IPS DF 6.9 (cell line): Measurements from ENCODE around the gene FDX2.
"Not testable (repeated sequence)": the region's sequence is repeated elsewhere in the genome, so short reads cannot be mapped to it uniquely, and the experiment has no call there.

Source experiments
- DNase-seq: peaks from one replicate; pipeline ENCODE4 v3.0.0-alpha.2; 2013; ENCODE audit warnings: low read depth, low spot score
- H3K27ac ChIP-seq: one replicate; pipeline ENCODE4 v1.5.1; 2013; ENCODE audit warnings: low read length, control low read depth
- H3K27me3 ChIP-seq: 2 replicates; pipeline ENCODE4 v1.6.1; 2013; ENCODE audit warnings: mild to moderate bottlenecking, low read length; ENCODE audit not compliant: control insufficient read depth, insufficient read depth
- H3K36me3 ChIP-seq: 2 replicates; pipeline ENCODE4 v1.6.1; 2013; ENCODE audit warnings: low read length; ENCODE audit not compliant: control insufficient read depth, insufficient read depth
- H3K4me1 ChIP-seq: 2 replicates; pipeline ENCODE4 v1.6.1; 2013; ENCODE audit warnings: low read length; ENCODE audit not compliant: control insufficient read depth, insufficient read depth
- H3K4me3 ChIP-seq: 2 replicates; pipeline ENCODE4 v1.5.1; 2013; ENCODE audit warnings: mild to moderate bottlenecking, low read length
- H3K9me3 ChIP-seq: 2 replicates; pipeline ENCODE4 v1.6.1; 2013; ENCODE audit warnings: low read length, inconsistent platforms; ENCODE audit not compliant: control insufficient read depth, insufficient read depth
- WGBS: extraction: QIAGEN DNeasy Blood & Tissue Kit; methylation state at CpG from one replicate; pipeline ENCODE4 v1.1.7; 2013; ENCODE audit warnings: mixed read lengths, missing lambda C conversion rate; ENCODE audit not compliant: insufficient read length, insufficient coverage; 5-methylcytosine and 5-hydroxymethylcytosine counted together

Gene FDX2

DNA sequence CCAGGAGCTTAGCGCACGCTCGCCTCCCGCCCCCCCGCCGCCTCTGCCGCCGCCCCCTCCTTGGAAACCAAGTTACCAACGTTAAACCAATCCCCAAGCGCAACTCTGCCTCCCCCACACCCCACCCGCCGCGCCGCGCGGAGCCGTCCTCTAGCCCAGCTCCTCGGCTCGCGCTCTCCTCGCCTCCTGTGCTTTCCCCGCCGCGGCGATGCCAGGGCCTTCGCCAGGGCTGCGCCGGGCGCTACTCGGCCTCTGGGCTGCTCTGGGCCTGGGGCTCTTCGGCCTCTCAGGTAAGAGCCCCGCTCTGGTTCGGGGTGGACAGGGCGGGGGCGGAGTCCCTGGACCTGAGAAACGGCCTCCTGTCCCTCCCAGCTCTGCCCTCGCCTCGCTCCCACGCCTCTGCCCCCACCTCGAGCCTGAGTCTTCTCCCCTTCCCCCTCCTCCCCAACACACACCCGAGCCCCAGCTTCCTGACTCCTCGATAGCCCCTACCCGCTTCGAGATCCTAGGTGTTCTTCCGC is 25.9 kb downstream of the FDX2 start, which contains the start of gene ICAM5:
Gene ICAM5 (plus strand): TSS at position 117 of the 521 bp plus-strand sequence. CDS start 92 bp downstream, at position 209.
- Histone ChIP-seq H3K27ac (no peak within 1 kb of the TSS), H3K27me3 (peaks cover 54% of the 10 kb centered on the region), H3K4me3 (peak within 1 kb of the TSS; percentile 27; the same call in 1 of the 2 replicates), H3K36me3 (no peaks in the 10 kb centered on the region; the same call in 1 of the 2 replicates), H3K4me1 (peaks cover 4% of the 10 kb centered on the region), H3K9me3 (no peaks in the 10 kb centered on the region)
- WGBS, result no CpG with 5 or more reads among the region's 45 CpGs
- no peak for DNase-seq

DNA sequence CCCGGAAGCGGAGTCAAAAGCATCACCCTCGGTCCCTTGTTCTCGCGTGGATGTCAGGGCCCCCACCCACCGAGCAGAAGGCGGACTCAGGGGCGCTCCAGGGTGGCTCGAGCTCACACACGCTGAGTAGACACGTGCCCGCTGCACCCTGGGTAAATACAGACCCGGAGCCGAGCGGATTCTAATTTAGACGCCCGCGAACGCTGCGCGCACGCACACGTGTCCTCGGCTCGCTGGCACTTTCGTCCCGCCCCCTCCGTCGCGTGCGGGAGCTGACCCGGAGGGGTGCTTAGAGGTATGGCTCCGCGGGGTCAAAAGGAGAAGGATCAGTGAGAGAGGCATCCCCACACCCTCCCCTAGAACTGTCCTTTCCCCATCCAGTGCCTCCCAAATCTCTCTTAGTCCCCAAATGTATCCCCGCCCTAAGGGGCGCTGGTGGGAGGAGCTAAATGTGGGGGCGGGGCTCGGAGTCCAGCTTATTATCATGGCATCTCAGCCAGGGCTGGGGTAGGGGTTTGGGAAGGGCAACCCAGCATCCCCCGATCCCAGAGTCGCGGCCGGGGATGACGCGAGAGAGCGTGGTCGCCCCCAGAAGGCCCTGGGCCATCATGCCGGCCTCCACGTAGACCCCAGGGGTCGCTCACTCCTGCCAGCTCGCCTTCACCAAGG is 26.5 kb downstream of the FDX2 start:
- Histone ChIP-seq H3K4me3 (peak overlapping the region; percentile 27; the same call in 1 of the 2 replicates), H3K36me3 (no peaks in the 10 kb centered on the region; the same call in 1 of the 2 replicates), H3K27me3 (peaks cover 50% of the 10 kb centered on the region), H3K27ac (no peak overlapping the region), H3K4me1 (peaks cover 4% of the 10 kb centered on the region), H3K9me3 (no peaks in the 10 kb centered on the region)
- no CpG with 5 or more reads among the region's 50 CpGs for WGBS
- DNase-seq, result no peak

DNA sequence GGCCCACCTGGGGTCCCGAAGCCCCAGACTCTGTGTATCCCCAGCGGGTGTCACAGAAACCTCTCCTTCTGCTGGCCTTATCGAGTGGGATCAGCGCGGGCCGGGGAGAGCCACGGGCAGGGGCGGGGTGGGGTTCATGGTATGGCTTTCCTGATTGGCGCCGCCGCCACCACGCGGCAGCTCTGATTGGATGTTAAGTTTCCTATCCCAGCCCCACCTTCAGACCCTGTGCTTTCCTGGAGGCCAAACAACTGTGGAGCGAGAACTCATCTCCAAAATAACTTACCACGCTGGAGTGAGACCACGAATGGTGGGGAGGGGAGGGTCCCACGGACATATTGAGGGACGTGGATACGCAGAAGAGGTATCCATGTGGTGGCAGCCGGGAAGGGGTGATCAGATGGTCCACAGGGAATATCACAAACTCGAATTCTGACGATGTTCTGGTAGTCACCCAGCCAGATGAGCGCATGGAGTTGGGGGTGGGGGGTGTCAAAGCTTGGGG is 27.1 kb downstream of the FDX2 start:
- no peak for DNase-seq
- Histone ChIP-seq H3K4me3 (peak overlapping the region; percentile 27; the same call in 1 of the 2 replicates), H3K9me3 (no peaks in the 10 kb centered on the region), H3K27me3 (peaks cover 44% of the 10 kb centered on the region), H3K4me1 (peaks cover 4% of the 10 kb centered on the region), H3K36me3 (no peaks in the 10 kb centered on the region; the same call in 1 of the 2 replicates), H3K27ac (no peak overlapping the region)
- no CpG with 5 or more reads among the region's 23 CpGs for WGBS

DNA sequence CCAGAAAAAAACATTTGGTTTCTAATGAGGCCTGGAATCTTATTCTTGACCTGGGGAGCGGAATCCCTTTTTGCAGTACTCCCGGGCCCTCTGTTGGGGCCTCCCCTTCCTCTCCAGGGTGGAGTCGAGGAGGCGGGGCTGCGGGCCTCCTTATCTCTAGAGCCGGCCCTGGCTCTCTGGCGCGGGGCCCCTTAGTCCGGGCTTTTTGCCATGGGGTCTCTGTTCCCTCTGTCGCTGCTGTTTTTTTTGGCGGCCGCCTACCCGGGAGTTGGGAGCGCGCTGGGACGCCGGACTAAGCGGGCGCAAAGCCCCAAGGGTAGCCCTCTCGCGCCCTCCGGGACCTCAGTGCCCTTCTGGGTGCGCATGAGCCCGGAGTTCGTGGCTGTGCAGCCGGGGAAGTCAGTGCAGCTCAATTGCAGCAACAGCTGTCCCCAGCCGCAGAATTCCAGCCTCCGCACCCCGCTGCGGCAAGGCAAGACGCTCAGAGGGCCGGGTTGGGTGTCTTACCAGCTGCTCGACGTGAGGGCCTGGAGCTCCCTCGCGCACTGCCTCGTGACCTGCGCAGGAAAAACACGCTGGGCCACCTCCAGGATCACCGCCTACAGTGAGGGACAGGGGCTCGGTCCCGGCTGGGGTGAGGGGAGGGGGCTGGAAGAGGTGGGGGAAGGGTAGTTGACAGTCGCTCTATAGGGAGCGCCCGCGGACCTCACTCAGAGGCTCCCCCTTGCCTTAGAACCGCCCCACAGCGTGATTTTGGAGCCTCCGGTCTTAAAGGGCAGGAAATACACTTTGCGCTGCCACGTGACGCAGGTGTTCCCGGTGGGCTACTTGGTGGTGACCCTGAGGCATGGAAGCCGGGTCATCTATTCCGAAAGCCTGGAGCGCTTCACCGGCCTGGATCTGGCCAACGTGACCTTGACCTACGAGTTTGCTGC is 28.7 kb downstream of the FDX2 start, which contains the start of gene ICAM4:
Gene ICAM4 (plus strand): TSS at position 153 of the 935 bp plus-strand sequence. CDS start 58 bp downstream, at position 211.
- no peak for DNase-seq
- Histone ChIP-seq H3K4me1 (peaks cover 6% of the 10 kb centered on the region), H3K4me3 (peak within 1 kb of the TSS; percentile 42; the same call in 1 of the 2 replicates), H3K36me3 (no peaks in the 10 kb centered on the region; the same call in 1 of the 2 replicates), H3K9me3 (no peaks in the 10 kb centered on the region), H3K27me3 (peaks cover 30% of the 10 kb centered on the region), H3K27ac (no peak within 1 kb of the TSS)
- no CpG with 5 or more reads among the region's 59 CpGs for WGBS

DNA sequence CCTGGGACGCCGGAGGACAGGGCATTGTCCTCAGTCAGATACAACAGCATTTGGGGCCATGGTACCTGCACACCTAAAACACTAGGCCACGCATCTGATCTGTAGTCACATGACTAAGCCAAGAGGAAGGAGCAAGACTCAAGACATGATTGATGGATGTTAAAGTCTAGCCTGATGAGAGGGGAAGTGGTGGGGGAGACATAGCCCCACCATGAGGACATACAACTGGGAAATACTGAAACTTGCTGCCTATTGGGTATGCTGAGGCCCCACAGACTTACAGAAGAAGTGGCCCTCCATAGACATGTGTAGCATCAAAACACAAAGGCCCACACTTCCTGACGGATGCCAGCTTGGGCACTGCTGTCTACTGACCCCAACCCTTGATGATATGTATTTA is 30.4 kb downstream of the FDX2 start:
- Histone ChIP-seq H3K4me1 (peaks cover 5% of the 10 kb centered on the region), H3K27ac (no peak overlapping the region), H3K27me3 (peaks cover 14% of the 10 kb centered on the region), H3K36me3 (no peaks in the 10 kb centered on the region; the same call in 1 of the 2 replicates), H3K4me3 (no peak overlapping the region), H3K9me3 (no peaks in the 10 kb centered on the region)
- no CpG with 5 or more reads among the region's 4 CpGs for WGBS
- DNase-seq, result no peak

DNA sequence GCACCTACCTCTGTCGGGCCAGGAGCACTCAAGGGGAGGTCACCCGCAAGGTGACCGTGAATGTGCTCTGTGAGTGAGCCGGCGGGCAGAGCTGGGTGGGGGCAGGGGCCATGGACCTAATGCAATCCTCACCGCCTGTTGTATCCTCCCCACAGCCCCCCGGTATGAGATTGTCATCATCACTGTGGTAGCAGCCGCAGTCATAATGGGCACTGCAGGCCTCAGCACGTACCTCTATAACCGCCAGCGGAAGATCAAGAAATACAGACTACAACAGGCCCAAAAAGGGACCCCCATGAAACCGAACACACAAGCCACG is 30.9 kb downstream of the FDX2 start:
- WGBS, result no CpG with 5 or more reads among the region's 13 CpGs
- H3K27me3 ChIP-seq, result peaks cover 9% of the 10 kb centered on the region
- no peak for DNase-seq
- H3K36me3 ChIP-seq, result no peaks in the 10 kb centered on the region; the same call in 1 of the 2 replicates
- no peak overlapping the region for H3K4me3 ChIP-seq
- H3K4me1 ChIP-seq, result peaks cover 5% of the 10 kb centered on the region
- no peaks in the 10 kb centered on the region for H3K9me3 ChIP-seq
- H3K27ac ChIP-seq, result no peak overlapping the region

DNA sequence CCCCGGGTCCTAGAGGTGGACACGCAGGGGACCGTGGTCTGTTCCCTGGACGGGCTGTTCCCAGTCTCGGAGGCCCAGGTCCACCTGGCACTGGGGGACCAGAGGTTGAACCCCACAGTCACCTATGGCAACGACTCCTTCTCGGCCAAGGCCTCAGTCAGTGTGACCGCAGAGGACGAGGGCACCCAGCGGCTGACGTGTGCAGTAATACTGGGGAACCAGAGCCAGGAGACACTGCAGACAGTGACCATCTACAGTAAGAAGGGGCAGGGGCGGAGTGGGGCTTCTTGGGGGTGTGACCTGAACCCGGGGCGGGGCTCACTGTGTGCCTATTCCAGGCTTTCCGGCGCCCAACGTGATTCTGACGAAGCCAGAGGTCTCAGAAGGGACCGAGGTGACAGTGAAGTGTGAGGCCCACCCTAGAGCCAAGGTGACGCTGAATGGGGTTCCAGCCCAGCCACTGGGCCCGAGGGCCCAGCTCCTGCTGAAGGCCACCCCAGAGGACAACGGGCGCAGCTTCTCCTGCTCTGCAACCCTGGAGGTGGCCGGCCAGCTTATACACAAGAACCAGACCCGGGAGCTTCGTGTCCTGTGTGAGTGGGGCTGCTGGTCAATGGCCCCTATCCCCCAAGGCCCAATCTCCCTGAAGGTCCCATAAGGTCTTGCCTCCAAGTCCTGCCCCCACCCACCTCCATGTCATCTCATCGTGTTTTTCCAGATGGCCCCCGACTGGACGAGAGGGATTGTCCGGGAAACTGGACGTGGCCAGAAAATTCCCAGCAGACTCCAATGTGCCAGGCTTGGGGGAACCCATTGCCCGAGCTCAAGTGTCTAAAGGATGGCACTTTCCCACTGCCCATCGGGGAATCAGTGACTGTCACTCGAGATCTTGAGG is 31.5 kb downstream of the FDX2 start:
- no peaks in the 10 kb centered on the region for H3K9me3 ChIP-seq
- no CpG with 5 or more reads among the region's 34 CpGs for WGBS
- H3K4me1 ChIP-seq, result peaks cover 5% of the 10 kb centered on the region
- no peaks in the 10 kb centered on the region; the same call in 1 of the 2 replicates for H3K36me3 ChIP-seq
- DNase-seq, result no peak
- H3K4me3 ChIP-seq, result no peak overlapping the region
- peaks cover 9% of the 10 kb centered on the region for H3K27me3 ChIP-seq
- no peak overlapping the region for H3K27ac ChIP-seq

DNA sequence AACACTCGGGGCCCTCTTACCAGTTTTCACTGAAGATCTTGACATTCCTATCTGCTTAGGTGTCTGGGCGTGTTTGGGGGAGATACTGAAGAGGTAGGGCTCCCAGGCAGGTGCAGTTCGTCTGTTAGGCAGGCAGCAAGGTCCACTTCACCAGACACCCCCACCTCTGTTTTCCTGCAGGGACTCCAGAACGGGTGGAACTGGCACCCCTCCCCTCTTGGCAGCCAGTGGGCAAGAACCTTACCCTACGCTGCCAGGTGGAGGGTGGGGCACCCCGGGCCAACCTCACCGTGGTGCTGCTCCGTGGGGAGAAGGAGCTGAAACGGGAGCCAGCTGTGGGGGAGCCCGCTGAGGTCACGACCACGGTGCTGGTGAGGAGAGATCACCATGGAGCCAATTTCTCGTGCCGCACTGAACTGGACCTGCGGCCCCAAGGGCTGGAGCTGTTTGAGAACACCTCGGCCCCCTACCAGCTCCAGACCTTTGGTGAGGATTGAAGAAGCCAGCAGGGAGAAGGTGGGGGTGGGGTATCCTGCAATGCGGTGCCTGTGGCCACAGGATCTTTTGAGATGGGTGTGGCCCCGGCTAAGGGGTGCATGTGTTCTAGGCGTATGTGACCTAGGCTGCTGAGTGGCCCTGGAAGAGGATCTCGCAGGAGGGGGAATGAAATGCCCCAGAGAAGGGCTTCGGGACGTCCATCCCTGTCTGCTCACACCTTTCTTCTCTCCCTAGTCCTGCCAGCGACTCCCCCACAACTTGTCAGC is 32.3 kb downstream of the FDX2 start:
- Histone ChIP-seq H3K4me3 (no peak overlapping the region), H3K9me3 (no peaks in the 10 kb centered on the region), H3K36me3 (no peaks in the 10 kb centered on the region; the same call in 1 of the 2 replicates), H3K4me1 (peaks cover 5% of the 10 kb centered on the region), H3K27ac (no peak overlapping the region), H3K27me3 (peaks cover 9% of the 10 kb centered on the region)
- no CpG with 5 or more reads among the region's 23 CpGs for WGBS
- DNase-seq, result no peak

DNA sequence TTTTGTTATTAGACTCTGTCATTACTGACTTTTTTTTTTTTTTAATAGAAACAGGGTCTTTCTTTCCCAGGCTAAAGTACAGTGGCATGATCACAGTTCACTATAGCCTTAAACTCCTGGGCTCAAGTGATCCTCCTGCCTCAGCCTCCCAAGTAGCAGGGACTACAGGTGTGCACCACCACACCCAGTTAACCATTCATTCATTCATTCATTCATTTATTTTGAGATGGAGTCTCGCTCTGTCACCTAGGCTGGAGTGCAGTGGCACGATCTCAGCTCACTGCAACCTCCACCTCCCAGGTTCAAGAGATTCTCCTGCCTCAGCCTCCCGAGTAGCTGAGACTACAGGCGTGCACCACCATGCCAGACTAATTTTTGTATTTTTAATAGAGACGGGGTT is 33.8 kb downstream of the FDX2 start:
- not testable (repeated sequence) for H3K4me1 ChIP-seq, H3K4me3 ChIP-seq, DNase-seq, H3K27ac ChIP-seq, H3K9me3 ChIP-seq, H3K36me3 ChIP-seq, H3K27me3 ChIP-seq
- no CpG with 5 or more reads among the region's 5 CpGs for WGBS
